Fibroblast of villous mesenchyme (primary cell): ENCODE results near the gene RTN4IP1. TPM values are rescaled to one million over a fixed set of nuclear protein-coding genes. Genes with fewer than 3 reads are reported as not detected.

Source experiments
- DNase-seq: peaks from one replicate; pipeline ENCODE4 v3.0.0-alpha.2; 2010; ENCODE audit warnings: low read depth
- H3K4me3 ChIP-seq: 2 replicates; pipeline ENCODE4 v1.5.1; 2011; ENCODE audit warnings: low read depth, mild to moderate bottlenecking, low read length
- CTCF ChIP-seq: IDR thresholded peaks from 2 replicates; pipeline ENCODE4 v1.5.1; 2012; ENCODE audit warnings: low read depth, mild to moderate bottlenecking, low read length; ENCODE audit not compliant: insufficient read depth
- small RNA-seq: library from RNA; depleted of rRNA; stranded (forward); fragments of <200 nt; gene quantifications from one replicate; pipeline ENCODE3, GENCODE V24; 2012
- total RNA-seq: library from RNA; depleted of rRNA; stranded (reverse); fragments of >200 nt; gene quantifications from 2 replicates; pipeline ENCODE4 v1.2.3, GENCODE V29; 2012

Gene RTN4IP1
- total RNA-seq, 1 donor = 8.2 TPM

- TF ChIP-seq CTCF = no peak
Measured at GRCh38 chr6:106522562-106523250, 106.6 kb downstream of the RTN4IP1 start.

More at GRCh38 chr6:106522562-106523250, 106.6 kb downstream of the RTN4IP1 start:
- no peak overlapping the region for H3K4me3 ChIP-seq
- no peak for DNase-seq

Small RNAs within 50 kb of the gene (small RNA-seq; reads per million reads assigned to genes)
- gene RNU6-527P = not detected

Other genes with a start within 250 kb of the RTN4IP1 start
- 10.3 and 16.0 TPM in 2 replicates for gene QRSL1, start 80 bp upstream of the RTN4IP1 start, total RNA-seq